Forelimb muscle (tissue), 1 donor: ENCODE measurements around the gene EPN1. TPM values are rescaled to one million over a fixed set of nuclear protein-coding genes. Genes with fewer than 3 reads are reported as not detected.
A peak's percentile ranks its signal among the peaks of the same experiment; 100 is the strongest.

Experiments used
- DNase-seq: peaks from one replicate; pipeline ENCODE4 v3.0.0-alpha.2; 2013; ENCODE audit warnings: low read depth
- polyA plus RNA-seq: library from polyadenylated mRNA; unstranded; fragments of 120-200 nt; gene quantifications from one replicate; pipeline ENCODE4 v1.2.1, GENCODE V29; 2013; ENCODE audit not compliant: insufficient read length

EPN1 gene
- 82.6 TPM for polyA plus RNA-seq

DNA sequence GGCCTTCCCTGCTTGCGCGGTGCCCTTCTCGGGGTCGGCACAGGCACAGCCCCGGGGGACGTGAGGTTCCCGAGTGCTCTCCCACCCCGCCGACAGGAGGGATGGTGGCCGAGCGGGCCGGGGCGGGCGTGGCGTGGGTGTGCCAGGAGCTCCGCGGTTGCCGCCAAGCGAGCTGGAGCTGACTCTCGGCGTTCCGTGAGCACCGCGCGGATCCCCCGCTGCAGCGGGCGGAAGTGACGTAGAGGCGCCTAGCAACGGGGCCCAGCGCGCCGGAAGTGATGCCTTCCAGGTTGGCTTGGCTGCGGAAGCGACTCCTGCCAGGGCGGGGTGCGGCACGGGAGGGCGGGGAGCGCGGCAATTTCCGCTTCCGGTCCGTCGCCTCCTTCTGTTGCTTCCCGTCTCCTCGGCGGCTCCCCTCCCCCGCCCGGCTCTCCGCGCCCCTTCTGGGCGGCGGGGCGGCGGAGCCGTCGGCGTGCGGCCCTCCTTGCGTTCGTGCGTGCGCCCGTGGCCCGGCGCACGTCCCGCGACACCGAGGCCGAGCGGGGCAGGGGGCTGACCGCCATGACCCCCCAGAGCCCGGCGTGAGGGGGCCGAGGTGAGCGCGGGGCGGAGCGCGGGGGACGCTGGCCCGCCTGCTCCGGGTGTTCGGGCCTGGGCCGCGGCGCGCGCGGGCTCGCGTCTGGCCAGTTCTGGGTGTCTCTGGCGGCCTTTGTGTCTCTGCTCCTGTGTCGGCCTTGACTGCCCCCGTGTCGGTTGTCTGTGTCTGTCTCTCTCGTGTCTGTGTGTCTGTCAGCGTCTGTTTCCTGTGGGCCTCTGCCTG, at the start of gene EPN1:
EPN1 (plus strand) TSS at position 386 of the 820 bp plus-strand sequence. CDS start 3,402 bp downstream, outside the sequence.
- peak; percentile 81 for DNase-seq

DNA sequence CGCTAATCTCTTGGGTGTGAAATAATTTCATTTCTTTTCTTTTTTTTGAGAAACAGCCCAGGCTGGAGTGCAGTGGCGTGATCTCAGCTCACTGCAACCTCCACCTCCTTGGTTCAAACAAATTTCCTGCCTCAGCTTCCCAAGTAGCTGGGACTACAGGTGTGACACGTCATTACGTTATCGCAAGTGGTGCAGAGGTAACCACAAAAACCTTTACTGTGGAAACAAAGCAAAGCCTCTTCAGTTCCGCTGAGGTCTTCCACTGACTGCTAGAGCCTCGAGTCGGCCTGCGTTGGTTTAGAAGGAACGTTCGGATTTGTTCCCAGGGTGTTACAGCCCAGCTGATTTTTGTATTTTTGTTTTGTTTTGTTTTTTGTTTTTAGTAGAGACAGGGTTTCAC, 48.7 kb upstream of the EPN1 start:
- no peak for DNase-seq

DNA sequence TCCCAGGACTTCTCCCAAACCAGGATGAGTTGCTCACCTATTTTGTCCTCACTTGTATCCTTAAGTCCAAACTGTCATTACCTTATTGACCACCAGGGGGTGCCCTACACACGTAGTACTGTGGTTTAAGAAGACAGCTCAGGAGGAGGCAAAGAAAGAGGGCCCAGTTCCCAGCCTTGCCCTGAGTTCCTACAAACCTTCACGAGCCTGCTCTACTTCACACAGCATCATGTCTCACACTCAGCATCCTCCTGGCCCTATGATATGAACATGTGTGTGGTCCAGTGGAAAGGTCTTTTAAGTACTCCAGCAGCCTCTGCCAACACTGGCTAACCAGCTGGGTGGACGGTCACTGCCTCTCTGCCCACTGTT, 42.6 kb upstream of the EPN1 start:
- DNase-seq: peak; percentile 81

DNA sequence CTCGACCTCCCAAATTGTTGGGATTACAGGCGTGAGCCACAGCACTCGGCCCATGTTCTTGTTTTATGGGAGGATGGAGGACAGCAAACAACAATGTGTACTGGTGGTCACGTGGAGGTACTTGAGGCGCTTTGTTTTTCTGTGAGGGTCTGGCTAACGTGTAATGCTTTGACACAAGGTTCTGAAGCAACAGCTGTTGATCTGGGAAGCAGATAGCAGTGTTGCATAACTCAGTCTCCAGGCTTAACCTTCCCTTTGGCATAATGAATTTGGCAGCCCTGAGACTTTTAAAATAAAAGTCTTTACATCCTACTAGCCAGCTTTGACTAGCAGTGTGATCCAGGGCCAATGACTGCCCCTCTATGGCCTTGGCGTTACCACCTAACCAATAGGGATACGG, 41.2 kb upstream of the EPN1 start:
- DNase-seq: no peak

GRCh38 chr19:55635334-55635717, 39.7 kb upstream of the EPN1 start:
- no peak for DNase-seq

- no peak for DNase-seq
These were observed 39.1 kb upstream of the EPN1 start for GRCh38 chr19:55635856-55636440.

DNA sequence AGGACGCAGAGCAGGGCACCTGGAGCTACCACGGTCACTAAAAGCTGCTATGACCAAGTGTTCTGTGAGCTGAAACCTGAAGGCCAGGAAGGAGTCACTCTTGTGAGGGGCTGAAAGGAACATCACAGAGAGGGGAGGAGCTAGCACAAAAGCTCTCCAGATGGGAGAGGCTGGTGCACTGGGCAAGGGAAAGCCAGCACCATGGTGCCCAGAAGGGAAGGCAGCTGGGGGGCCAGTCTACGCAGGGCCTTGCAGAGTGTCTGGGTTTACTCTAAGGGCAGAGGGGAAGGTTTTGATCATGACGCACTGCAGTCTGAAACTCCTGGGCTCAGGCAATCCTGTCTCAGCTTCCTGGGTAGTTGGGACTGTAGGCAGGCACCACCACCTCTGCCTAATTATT, 38.3 kb upstream of the EPN1 start:
- no peak for DNase-seq

DNA sequence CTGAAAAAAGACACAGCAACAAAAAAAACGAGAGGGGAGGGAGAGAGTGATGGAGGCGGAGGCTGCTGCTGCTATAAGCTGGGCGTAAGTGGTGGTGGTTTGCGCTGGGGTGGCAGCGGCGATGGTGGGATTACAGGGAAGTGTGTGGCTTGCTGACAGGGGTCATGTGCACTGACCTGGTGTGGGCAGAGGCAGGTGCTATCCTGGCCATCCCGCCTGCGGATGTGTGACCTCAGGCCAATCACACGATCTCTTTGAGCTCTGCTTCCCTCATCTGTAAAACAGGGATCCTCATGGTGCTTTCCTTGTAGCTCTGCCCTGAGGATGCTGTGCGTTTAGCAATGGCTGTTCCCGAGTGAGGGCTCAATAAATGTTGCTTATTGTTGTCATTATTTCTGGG, 37.5 kb upstream of the EPN1 start:
- DNase-seq: no peak

DNA sequence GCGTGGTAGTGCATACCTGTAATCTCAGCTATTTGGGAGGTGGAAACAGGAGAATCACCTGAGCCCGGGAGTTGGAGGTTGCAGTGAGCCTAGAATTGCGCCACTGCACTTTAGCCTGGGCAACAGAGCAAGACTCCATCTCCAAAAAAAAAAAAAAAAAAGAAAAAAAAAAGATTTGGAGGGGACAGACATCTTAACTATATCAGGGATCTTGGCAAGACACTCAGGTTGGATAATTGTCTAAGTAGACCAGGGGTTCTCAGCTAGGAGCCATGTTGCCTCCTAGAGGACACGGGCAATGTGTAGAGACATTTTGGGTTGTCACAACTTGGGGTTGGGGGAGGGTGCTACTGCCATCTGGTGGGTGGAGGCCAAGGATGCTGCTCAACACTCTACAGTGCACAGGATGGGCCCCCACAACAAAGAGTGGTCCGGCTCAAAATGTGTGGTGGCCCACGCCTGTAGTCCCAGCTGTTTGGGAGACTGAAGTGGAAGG, 36.1 kb upstream of the EPN1 start:
- no peak for DNase-seq

GRCh38 chr19:55640043-55640576, 34.9 kb upstream of the EPN1 start:
- no peak for DNase-seq

DNA sequence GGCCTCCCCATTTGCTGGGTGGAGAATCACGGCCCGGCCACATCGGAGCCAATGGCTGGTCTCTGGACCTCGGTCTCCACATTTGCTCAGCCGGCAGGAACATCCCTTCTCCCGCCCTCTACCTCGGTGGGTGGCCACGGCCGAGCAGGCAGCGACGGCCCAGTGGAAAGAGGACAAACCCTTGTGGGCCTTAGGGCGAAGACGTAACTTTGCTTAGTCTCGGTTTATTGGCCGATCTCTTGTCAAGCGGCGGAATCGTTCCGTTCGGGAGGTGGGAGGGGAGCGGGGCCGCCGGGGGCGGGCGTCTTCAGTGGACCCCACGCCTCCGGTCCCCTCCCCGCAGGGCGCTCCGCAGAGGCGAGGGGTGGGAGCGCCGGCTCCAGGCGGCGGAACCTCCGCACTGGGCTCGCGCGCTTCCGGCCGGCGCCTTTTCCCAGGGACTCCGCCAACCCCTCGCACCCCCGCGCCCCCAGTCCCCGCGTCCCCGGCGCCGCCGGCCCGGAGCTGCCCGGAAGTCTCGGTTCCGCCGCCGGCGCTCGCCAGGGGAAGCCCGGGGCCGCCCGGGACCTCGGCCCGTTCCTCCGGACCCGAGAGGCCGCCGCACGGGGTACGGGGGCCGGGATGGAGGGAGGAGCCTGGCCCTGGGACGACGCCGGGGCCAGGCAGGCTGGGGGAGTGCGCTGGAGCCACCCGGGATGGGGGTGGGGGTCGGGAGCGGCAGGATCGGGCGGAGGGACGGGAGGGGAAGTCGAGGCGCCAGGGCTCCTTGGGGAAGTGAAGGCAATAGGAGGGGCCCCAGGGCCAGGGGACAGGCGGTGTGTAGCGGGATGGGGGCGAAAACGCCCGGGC, 34.2 kb upstream of the EPN1 start, which contains the start of gene ZNF580:
ZNF580 (plus strand) TSS at position 426 of the 849 bp plus-strand sequence. CDS start 1,507 bp downstream, outside the sequence.
- no peak for DNase-seq

GRCh38 chr19:55641426-55642152, 33.4 kb upstream of the EPN1 start:
- DNase-seq: no peak

DNA sequence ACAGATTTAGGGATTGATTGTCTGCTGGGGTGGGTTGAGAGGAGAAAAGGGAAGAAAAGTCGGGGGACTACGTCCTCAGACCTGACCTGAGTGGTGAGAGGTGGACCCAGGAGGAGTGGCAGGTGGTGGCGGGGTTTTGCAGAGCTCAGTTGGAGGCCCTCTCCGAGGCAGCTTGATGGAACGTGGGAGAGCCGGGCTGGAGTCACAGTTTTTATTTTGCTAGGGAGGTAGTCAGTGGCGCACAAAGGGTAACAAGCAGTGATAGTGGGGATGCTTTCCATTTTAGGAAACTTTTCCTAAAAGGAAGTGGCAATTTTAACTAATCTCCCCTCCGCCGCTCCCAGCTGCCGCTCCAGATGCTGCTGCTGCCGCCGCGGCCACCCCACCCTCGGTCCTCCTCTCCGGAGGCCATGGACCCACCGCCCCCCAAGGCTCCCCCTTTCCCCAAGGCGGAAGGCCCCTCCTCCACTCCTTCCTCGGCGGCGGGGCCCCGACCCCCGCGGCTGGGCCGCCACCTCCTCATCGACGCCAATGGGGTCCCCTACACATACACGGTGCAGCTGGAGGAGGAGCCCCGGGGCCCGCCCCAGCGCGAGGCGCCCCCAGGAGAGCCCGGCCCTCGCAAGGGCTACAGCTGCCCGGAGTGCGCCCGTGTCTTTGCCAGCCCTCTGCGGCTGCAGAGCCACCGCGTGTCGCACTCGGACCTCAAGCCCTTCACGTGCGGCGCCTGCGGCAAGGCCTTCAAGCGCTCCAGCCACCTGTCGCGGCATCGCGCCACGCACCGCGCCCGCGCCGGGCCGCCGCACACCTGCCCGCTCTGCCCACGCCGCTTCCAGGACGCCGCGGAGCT, 32.6 kb upstream of the EPN1 start:
- DNase-seq: no peak

DNA sequence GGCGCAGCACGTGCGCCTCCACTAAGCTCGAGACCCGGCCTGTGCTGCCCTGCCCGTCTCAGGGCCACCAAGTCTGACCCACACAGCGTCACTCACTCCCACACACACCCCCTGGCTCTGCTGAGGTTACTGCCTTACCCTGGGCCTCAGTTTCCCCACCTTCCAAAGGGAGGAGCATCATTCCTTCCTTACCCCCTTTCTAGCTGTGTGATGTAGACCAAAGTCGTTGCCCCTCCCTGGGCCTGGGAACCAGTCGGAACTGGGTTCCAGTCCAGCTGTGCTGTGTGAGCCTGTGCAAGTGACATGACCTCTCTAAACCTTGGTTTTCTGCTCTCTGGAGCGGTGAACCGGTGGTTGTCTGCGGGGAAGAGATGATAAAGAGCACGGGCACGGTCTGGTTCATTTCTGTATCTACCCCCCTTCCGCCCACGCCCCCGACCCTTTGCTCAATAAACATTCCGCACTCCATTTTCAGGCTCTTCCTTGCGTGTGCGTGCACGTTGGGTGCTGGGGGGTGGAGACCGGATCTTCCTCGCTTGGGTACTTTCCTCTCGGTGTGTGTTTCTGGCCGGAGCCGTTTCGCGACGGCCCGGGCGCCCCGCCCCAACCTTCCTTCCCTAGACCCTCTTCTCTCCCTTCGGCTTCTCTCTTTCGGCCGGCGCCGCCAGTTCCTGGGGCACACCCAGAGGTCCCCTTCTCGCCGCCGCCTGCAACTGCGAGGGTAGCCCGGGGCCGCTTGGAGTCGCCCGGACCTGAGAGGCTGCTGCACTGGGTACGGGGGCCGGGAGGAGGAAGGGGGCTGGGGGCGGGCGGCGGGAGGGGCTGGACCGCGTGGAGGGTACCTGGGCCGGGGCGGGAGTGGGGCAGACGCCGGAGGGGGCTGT, 31.8 kb upstream of the EPN1 start, which contains the start of gene ZNF581:
ZNF581 (plus strand) TSS at position 647 of the 884 bp plus-strand sequence. CDS start 923 bp downstream, outside the sequence.
- no peak for DNase-seq

DNA sequence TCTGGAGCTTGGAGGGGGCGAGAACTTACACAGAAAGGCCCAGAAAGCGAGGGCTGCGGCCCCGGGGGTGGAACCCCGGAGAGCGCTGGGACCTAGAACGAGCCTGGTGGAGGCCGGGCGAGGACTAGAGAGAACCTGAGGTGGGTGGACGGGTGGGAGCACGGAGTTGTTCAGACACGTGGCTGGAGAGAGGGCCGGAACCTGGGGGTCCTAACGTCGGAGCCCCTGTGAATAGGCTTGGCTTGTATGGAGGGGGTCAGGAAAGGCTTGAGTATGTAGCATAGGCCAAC, 31.2 kb upstream of the EPN1 start:
- no peak for DNase-seq

- no peak for DNase-seq
These were observed 30.7 kb upstream of the EPN1 start for GRCh38 chr19:55644191-55644833.

DNA sequence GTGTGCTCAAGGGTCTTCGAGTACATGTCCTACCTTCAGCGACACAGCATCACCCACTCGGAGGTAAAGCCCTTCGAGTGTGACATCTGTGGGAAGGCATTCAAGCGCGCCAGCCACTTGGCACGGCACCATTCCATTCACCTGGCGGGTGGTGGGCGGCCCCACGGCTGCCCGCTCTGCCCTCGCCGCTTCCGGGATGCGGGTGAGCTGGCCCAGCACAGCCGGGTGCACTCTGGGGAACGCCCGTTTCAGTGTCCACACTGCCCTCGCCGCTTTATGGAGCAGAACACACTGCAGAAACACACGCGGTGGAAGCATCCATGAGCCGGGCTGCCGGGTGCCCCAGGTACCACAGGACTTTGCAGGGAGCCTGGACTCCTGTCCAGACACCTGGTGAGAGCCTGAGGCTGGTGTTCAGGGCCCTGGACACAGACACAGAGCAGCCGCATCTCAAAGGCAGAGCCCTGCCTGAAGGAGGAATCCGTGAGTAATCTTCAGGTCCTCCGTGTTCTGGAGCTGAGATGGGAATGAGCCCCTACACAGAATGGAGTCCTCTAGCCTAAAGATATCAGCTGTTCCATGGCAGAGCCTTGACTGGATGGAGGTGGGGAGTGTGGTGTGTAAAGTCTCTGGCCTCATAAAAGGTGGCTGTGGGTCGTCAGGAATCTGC, 30.0 kb upstream of the EPN1 start:
- no peak for DNase-seq

- no peak for DNase-seq
These were observed 29.5 kb upstream of the EPN1 start for GRCh38 chr19:55645512-55645881.
